HepG2 (cell line): ENCODE data around the gene ZNF581. TPM values are rescaled to one million over a fixed set of nuclear protein-coding genes. Genes with fewer than 3 reads are reported as not detected.
A peak's percentile ranks its signal among the peaks of the same experiment; 100 is the strongest.

Source experiments
- CEBPG ChIP-seq: IDR thresholded peaks from 2 replicates; pipeline ENCODE4 v1.6.1; 2016
- ERF ChIP-seq: IDR thresholded peaks from 2 replicates; pipeline ENCODE4 v1.6.1; 2018; ENCODE audit warnings: missing biosample characterization, missing genetic modification reagents
- HCFC1 ChIP-seq: fragments of 150-350 bp; IDR thresholded peaks from 2 replicates; pipeline ENCODE4 v1.6.1; 2014; ENCODE audit warnings: low read depth, low read length
- JUN ChIP-seq: sonication (generic); formaldehyde crosslinking; IDR thresholded peaks from 2 replicates; pipeline ENCODE4 v1.4.0; 2020; ENCODE audit warnings: mild to moderate bottlenecking, missing genetic modification reagents
- JUNB ChIP-seq: sonication (generic); formaldehyde crosslinking; IDR thresholded peaks from 2 replicates; pipeline ENCODE4 v1.8.0; 2022; ENCODE audit warnings: missing genetic modification reagents, mild to moderate bottlenecking, borderline replicate concordance
- MXI1 ChIP-seq: IDR thresholded peaks from 3 replicates; pipeline ENCODE4 v1.6.1; 2012; ENCODE audit warnings: low read depth, low read length, inconsistent platforms, borderline replicate concordance
- MZF1 ChIP-seq: sonication (generic); formaldehyde crosslinking; IDR thresholded peaks from 2 replicates; pipeline ENCODE4 v1.8.1; 2023; ENCODE audit warnings: mild to moderate bottlenecking, missing genetic modification reagents, borderline replicate concordance
- RFX1 ChIP-seq: fragments of 450-650 bp; IDR thresholded peaks from 2 replicates; pipeline ENCODE4 v1.6.1; 2017
- SETDB1 ChIP-seq: sonication (generic); formaldehyde crosslinking; IDR thresholded peaks from 2 replicates; pipeline ENCODE4 v1.5.1; 2020; ENCODE audit warnings: missing genetic modification reagents, mild to moderate bottlenecking, borderline replicate concordance
- ZBTB3 ChIP-seq: sonication (generic); formaldehyde crosslinking; IDR thresholded peaks from 2 replicates; pipeline ENCODE4 v1.4.0; 2020; ENCODE audit warnings: low read depth, mild to moderate bottlenecking, moderate library complexity, missing genetic modification reagents, borderline replicate concordance
- polyA plus RNA-seq, 8 experiments: library from polyadenylated mRNA; depleted of rRNA in 3 of 8; stranded (reverse) in 7 of 8; unstranded in 1 of 8; fragments of >200 nt; fragmentation: Illumina TruSeq in 4 of 8; extraction: Trizol in 4 of 8; gene quantifications; 2 replicates each; pipeline versions ENCODE4 v1.2.1 to v1.2.3, GENCODE V29; 2011 to 2016; ENCODE audit warnings: low read depth in 4 of 8, missing spikeins in 1 of 8, mixed read lengths in 1 of 8; ENCODE audit not compliant: insufficient read depth in 1 of 8
- total RNA-seq, 5 experiments: library from RNA; depleted of rRNA; stranded (reverse); fragments of >200 nt; fragmentation: Illumina TruSeq; extraction: Trizol; gene quantifications; 2 replicates each; pipeline ENCODE4 v1.2.3, GENCODE V29; 2016; ENCODE audit warnings: low read depth in 1 of 5
- TF ChIP-seq, protein P1 (sequence below): IDR thresholded peaks from 2 replicates; pipeline ENCODE4 v1.4.0; 2020; ENCODE audit warnings: mild to moderate bottlenecking, missing genetic modification reagents
- TF ChIP-seq, protein P2 (sequence below): sonication (generic); formaldehyde crosslinking; conservative IDR thresholded peaks from 2 replicates; pipeline ENCODE4 v1.4.0; 2020; ENCODE audit warnings: missing genetic modification reagents
- TF ChIP-seq, protein P3 (sequence below): sonication (generic); formaldehyde crosslinking; IDR thresholded peaks from 2 replicates; pipeline ENCODE4 v1.5.0; 2020; ENCODE audit warnings: missing genetic modification reagents, mild to moderate bottlenecking, borderline replicate concordance
- TF ChIP-seq, protein P4 (sequence below): sonication (generic); formaldehyde crosslinking; IDR thresholded peaks from 2 replicates; pipeline ENCODE4; 2020; ENCODE audit warnings: missing genetic modification reagents, mild to moderate bottlenecking, borderline replicate concordance
- TF ChIP-seq, protein P5 (sequence below): sonication (generic); formaldehyde crosslinking; IDR thresholded peaks from 2 replicates; pipeline ENCODE4 v1.8.1; 2023; ENCODE audit warnings: mild to moderate bottlenecking, missing genetic modification reagents
- TF ChIP-seq, protein P6 (sequence below): sonication (generic); formaldehyde crosslinking; IDR thresholded peaks from 2 replicates; pipeline ENCODE4 v1.8.1; 2023; ENCODE audit warnings: mild to moderate bottlenecking, moderate library complexity, missing genetic modification reagents

Gene ZNF581
- total and polyA plus RNA-seq, 2 of the 13 experiments (the other 11 are each of a cell fraction or from before 2014, with no cell fraction given) = 19.6 to 49.5 TPM

DNA sequence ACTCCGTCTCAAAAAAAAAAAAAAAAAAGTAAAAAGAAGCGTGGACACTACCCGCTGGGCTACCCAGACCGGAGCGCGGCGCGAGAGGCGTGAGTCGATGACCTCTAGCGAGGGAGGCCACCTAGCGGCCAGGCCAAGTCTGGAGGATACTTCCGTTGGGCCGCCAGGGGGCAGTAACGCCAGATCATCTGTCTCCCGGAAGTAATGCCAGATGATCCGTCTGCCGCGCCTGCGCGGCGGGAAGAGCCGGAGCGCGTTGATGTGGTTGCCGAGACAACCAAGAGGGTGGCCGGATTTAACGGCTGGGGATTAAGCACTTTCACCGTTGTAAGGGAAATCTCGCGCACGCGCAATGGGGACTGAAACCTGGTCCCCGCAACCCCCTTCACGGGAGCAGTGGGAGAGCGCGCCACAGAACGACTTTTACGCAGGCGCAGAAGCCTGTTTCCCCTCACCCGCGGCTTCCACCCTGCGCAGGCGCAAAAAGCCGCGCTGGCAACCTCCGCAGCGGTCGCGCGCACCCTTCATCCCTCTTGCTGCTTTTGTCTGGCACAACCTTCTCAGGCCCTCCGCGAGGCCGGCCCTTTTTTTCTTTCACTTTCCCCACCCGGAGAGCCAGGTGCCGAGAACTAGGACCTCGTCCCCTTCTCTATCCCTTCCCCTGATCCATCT lies 10.3 kb downstream of the ZNF581 start (continued):
- TF ChIP-seq, protein P1, sequence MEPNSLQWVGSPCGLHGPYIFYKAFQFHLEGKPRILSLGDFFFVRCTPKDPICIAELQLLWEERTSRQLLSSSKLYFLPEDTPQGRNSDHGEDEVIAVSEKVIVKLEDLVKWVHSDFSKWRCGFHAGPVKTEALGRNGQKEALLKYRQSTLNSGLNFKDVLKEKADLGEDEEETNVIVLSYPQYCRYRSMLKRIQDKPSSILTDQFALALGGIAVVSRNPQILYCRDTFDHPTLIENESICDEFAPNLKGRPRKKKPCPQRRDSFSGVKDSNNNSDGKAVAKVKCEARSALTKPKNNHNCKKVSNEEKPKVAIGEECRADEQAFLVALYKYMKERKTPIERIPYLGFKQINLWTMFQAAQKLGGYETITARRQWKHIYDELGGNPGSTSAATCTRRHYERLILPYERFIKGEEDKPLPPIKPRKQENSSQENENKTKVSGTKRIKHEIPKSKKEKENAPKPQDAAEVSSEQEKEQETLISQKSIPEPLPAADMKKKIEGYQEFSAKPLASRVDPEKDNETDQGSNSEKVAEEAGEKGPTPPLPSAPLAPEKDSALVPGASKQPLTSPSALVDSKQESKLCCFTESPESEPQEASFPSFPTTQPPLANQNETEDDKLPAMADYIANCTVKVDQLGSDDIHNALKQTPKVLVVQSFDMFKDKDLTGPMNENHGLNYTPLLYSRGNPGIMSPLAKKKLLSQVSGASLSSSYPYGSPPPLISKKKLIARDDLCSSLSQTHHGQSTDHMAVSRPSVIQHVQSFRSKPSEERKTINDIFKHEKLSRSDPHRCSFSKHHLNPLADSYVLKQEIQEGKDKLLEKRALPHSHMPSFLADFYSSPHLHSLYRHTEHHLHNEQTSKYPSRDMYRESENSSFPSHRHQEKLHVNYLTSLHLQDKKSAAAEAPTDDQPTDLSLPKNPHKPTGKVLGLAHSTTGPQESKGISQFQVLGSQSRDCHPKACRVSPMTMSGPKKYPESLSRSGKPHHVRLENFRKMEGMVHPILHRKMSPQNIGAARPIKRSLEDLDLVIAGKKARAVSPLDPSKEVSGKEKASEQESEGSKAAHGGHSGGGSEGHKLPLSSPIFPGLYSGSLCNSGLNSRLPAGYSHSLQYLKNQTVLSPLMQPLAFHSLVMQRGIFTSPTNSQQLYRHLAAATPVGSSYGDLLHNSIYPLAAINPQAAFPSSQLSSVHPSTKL (CRISPR knock-in tag) = peak; percentile 20; the same call in 1 of the 2 replicates
- TF ChIP-seq, protein P2, sequence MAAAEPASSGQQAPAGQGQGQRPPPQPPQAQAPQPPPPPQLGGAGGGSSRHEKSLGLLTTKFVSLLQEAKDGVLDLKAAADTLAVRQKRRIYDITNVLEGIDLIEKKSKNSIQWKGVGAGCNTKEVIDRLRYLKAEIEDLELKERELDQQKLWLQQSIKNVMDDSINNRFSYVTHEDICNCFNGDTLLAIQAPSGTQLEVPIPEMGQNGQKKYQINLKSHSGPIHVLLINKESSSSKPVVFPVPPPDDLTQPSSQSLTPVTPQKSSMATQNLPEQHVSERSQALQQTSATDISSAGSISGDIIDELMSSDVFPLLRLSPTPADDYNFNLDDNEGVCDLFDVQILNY (CRISPR knock-in tag) = no peak; the same call in 1 of the 2 replicates
- TF ChIP-seq SETDB1 (CRISPR knock-in tag) = no peak
- 0 out of 2 replicates have a peak, but pooled peaks have one; percentile 22 for TF ChIP-seq ERF (CRISPR knock-in tag)
- peak; percentile 93 for TF ChIP-seq MXI1
- no peak for TF ChIP-seq MZF1 (CRISPR knock-in tag)
- no peak for TF ChIP-seq JUN (CRISPR knock-in tag)
- TF ChIP-seq, protein P3, sequence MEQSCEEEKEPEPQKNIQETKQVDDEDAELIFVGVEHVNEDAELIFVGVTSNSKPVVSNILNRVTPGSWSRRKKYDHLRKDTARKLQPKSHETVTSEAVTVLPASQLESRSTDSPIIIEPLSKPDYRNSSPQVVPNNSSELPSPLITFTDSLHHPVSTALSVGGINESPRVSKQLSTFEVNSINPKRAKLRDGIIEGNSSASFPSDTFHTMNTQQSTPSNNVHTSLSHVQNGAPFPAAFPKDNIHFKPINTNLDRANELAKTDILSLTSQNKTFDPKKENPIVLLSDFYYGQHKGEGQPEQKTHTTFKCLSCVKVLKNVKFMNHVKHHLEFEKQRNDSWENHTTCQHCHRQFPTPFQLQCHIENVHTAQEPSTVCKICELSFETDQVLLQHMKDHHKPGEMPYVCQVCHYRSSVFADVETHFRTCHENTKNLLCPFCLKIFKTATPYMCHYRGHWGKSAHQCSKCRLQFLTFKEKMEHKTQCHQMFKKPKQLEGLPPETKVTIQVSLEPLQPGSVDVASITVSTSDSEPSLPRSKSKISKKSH (CRISPR knock-in tag) = no peak; the same call in 1 of the 2 replicates
- no peak for TF ChIP-seq JUNB (CRISPR knock-in tag)
- TF ChIP-seq, protein P4, sequence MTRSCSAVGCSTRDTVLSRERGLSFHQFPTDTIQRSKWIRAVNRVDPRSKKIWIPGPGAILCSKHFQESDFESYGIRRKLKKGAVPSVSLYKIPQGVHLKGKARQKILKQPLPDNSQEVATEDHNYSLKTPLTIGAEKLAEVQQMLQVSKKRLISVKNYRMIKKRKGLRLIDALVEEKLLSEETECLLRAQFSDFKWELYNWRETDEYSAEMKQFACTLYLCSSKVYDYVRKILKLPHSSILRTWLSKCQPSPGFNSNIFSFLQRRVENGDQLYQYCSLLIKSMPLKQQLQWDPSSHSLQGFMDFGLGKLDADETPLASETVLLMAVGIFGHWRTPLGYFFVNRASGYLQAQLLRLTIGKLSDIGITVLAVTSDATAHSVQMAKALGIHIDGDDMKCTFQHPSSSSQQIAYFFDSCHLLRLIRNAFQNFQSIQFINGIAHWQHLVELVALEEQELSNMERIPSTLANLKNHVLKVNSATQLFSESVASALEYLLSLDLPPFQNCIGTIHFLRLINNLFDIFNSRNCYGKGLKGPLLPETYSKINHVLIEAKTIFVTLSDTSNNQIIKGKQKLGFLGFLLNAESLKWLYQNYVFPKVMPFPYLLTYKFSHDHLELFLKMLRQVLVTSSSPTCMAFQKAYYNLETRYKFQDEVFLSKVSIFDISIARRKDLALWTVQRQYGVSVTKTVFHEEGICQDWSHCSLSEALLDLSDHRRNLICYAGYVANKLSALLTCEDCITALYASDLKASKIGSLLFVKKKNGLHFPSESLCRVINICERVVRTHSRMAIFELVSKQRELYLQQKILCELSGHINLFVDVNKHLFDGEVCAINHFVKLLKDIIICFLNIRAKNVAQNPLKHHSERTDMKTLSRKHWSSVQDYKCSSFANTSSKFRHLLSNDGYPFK (CRISPR knock-in tag) = peak; percentile 75; the same call in 1 of the 2 replicates
- TF ChIP-seq HCFC1 = peak; percentile 52
- TF ChIP-seq, protein P5, sequence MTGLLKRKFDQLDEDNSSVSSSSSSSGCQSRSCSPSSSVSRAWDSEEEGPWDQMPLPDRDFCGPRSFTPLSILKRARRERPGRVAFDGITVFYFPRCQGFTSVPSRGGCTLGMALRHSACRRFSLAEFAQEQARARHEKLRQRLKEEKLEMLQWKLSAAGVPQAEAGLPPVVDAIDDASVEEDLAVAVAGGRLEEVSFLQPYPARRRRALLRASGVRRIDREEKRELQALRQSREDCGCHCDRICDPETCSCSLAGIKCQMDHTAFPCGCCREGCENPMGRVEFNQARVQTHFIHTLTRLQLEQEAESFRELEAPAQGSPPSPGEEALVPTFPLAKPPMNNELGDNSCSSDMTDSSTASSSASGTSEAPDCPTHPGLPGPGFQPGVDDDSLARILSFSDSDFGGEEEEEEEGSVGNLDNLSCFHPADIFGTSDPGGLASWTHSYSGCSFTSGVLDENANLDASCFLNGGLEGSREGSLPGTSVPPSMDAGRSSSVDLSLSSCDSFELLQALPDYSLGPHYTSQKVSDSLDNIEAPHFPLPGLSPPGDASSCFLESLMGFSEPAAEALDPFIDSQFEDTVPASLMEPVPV (CRISPR knock-in tag) = peak; percentile 38; the same call in 1 of the 2 replicates
- peak; percentile 99 for TF ChIP-seq RFX1
- TF ChIP-seq ZBTB3 = 0 out of 2 replicates have a peak, but pooled peaks have one; percentile 38
- TF ChIP-seq CEBPG (CRISPR knock-in tag) = peak; percentile 28; the same call in 1 of the 2 replicates
- TF ChIP-seq, protein P6, sequence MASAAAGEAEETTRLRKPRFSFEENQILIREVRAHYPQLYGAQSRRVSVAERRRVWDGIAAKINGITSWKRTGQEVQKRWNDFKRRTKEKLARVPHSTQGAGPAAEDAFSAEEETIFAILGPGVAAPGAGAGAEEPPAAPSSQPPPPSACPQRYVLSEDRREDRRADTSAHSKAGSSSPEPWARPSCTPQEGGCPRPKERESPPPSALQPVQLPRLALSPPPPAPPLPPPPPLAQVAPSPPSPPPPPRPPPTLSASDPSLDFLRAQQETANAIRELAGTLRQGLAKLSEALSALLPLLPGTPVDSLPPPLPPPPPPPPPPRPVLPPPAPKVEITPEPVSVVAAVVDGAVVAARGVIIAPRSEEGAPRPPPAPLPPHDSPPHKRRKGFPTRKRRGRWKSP (CRISPR knock-in tag) = peak; percentile 47; the same call in 1 of the 2 replicates
